ENCODE results near the gene TENM4.

- no peak for TF ChIP-seq CTCF (IDR thresholded peaks at IDR 0.05)
- no peak for TF ChIP-seq POLR2A (IDR thresholded peaks at IDR 0.05)
These were observed 570.2 kb downstream of the TENM4 start for GRCh38 chr11:78870655-78871054.

Measured in heart left ventricle (tissue), 13 donors.